Pancreas (tissue), 10 donors: Measurements from ENCODE around the gene OGFOD1. TPM values are rescaled to one million over a fixed set of nuclear protein-coding genes. Genes with fewer than 3 reads are reported as not detected.
"Not testable (repeated sequence)": the region's sequence is repeated elsewhere in the genome, so short reads cannot be mapped to it uniquely, and the experiment has no call there.

Experiments used
- ATAC-seq, 4 donors: fragments of 200-7000 bp; cut with Tn5 transposase; one replicate each; pipeline versions ENCODE4 v1.8.0 to v1.9.1; 2020; ENCODE audit warnings: mild to moderate bottlenecking in 4 of 4, moderate library complexity in 4 of 4
- DNase-seq, 6 donors: peaks; one replicate each; pipeline ENCODE4 v3.0.0-alpha.2; 2020
- FAIRE-seq: peaks from 2 replicates; lab custom pipeline; 2012; peaks lifted over from hg19 to GRCh38; lab: Jason Lieb, UNC
- H3K27ac ChIP-seq, 4 donors: fragments of 200-600 bp; sonication (generic); 1 replicate in 3 of 4; 2 replicates in 1 of 4; pipeline versions ENCODE4 v1.5.0 to v1.8.0; 2020
- H3K27me3 ChIP-seq, 4 donors: fragments of 200-600 bp; one replicate each; pipeline ENCODE4 v1.8.0; 2021
- H3K36me3 ChIP-seq, 3 donors: fragments of 200-600 bp; sonication (generic) in 1 of 3; one replicate each; pipeline versions ENCODE4 v1.5.0 to v1.8.0; 2020 to 2021
- H3K4me1 ChIP-seq, 3 donors: fragments of 200-600 bp; one replicate each; pipeline ENCODE4 v1.8.0; 2021
- H3K4me3 ChIP-seq, 4 donors: fragments of 200-600 bp; sonication (generic) in 2 of 4; one replicate each; pipeline versions ENCODE4 v1.5.0 to v1.8.0; 2020 to 2021
- H3K9me3 ChIP-seq, 4 donors: fragments of 200-600 bp; one replicate each; pipeline ENCODE4 v1.8.0; 2021
- CTCF ChIP-seq, 4 donors: fragments of 200-600 bp; sonication (generic) in 3 of 4; IDR thresholded peaks; one replicate each; pipeline versions ENCODE4 v1.5.0 to v1.8.0; 2021; ENCODE audit warnings: antibody characterized with exemption in 4 of 4
- WGBS, 2 donors: extraction: QIAGEN DNeasy Blood & Tissue Kit; methylation state at CpG; one replicate each; pipeline ENCODE4 v1.1.7; 2013; 5-methylcytosine and 5-hydroxymethylcytosine counted together
- intact Hi-C, 3 donors: fragments of 100-400 bp; cut with DNase I; formaldehyde crosslinking; loops; one replicate each; pipeline versions ENCODE4 v1.11.1 to v1.14.2; 2022
- polyA plus RNA-seq, 2 donors: library from polyadenylated mRNA; stranded (reverse); fragments of 200-250 nt; gene quantifications; one replicate each; pipeline ENCODE4 v1.2.3, GENCODE V29; 2013
- total RNA-seq, 6 donors: library from RNA; stranded (reverse); fragmentation: NEBNext Ultra II Directional in 4 of 6; extraction: Animal tissue kit (Norgen Biotek cat#: 25700) in 4 of 6; gene quantifications; one replicate each; pipeline versions ENCODE4 v1.2.1 to v1.2.4, GENCODE V29; 2021 to 2023
- donor health status: healthy with polysubstance abuse.
- donor health status: DM: no; HTN: no; CAD: no; lungs with moderate emphysema.
- donor health status: DM: no; HTN: no; CAD: no.
- donor health status: control.
- donor health status: control.
- donor health status: Bipolar disorder and iron deficiency.
- donor health status: DM: yes; HTN: yes; CAD: no.
- donor health status: DM: no; HTN: no; CAD: no.
- donor health status: DM: no; HTN: no; CAD: no.
- donor health status: DM: yes; HTN: yes; CAD: no.

Gene OGFOD1
- total and polyA plus RNA-seq, 8 donors: 3.2 to 14.0 (median 8.7) TPM

- no peak for DNase-seq
- Histone ChIP-seq H3K4me1 (no peaks in the 10 kb centered on the region), H3K4me3 (no peak overlapping the region), H3K27me3 (no peaks in the 10 kb centered on the region), H3K36me3 (peaks cover 0 to 10% (median 0%) of the 10 kb centered on the region in 3 donors), H3K27ac (no peak overlapping the region), H3K9me3 (no peaks in the 10 kb centered on the region)
- TF ChIP-seq CTCF (IDR thresholded peaks at IDR 0.05): no peak
- intact Hi-C loops: no loop called here
- FAIRE-seq: no peak
- ATAC-seq: no peak
These were observed 32.0 kb downstream of the OGFOD1 start for GRCh38 chr16:56483394-56483793.

- Histone ChIP-seq H3K9me3 (no peaks in the 10 kb centered on the region), H3K27ac (no peak overlapping the region), H3K27me3 (no peaks in the 10 kb centered on the region), H3K36me3 (peaks cover 0 to 10% (median 0%) of the 10 kb centered on the region in 3 donors), H3K4me1 (no peaks in the 10 kb centered on the region), H3K4me3 (no peak overlapping the region)
- ATAC-seq: no peak
- no peak for DNase-seq
- intact Hi-C loops: no loop called here
- FAIRE-seq: no peak
- no peak for TF ChIP-seq CTCF (IDR thresholded peaks at IDR 0.05)
- WGBS, 2 donors: 78 to 83% methylated on average over 5 of the region's 5 CpGs
These were observed 36.7 kb downstream of the OGFOD1 start for GRCh38 chr16:56488035-56488434.

- H3K36me3 ChIP-seq: peaks cover 0 to 10% (median 0%) of the 10 kb centered on the region in 3 donors
- H3K4me3 ChIP-seq, DNase-seq, ATAC-seq, H3K27me3 ChIP-seq, FAIRE-seq, H3K27ac ChIP-seq, intact Hi-C loops, H3K9me3 ChIP-seq, H3K4me1 ChIP-seq: not testable (repeated sequence)
- WGBS, 2 donors: 91 to 96% methylated on average over 1 of the region's 1 CpG
These were observed 37.5 kb downstream of the OGFOD1 start for GRCh38 chr16:56488868-56489267.

GRCh38 chr16:56491657-56492261 is 40.4 kb downstream of the OGFOD1 start:
- 96 to 97% methylated on average over 4 of the region's 4 CpGs for WGBS, 2 donors
- DNase-seq (no peak), FAIRE-seq (no peak)

GRCh38 chr16:56493126-56493525 is 41.8 kb downstream of the OGFOD1 start:
- FAIRE-seq (no peak), ATAC-seq (no peak), DNase-seq (no peak)
- Histone ChIP-seq H3K27me3 (no peaks in the 10 kb centered on the region), H3K27ac (no peak overlapping the region), H3K4me3 (no peak overlapping the region), H3K4me1 (no peaks in the 10 kb centered on the region), H3K9me3 (no peaks in the 10 kb centered on the region), H3K36me3 (peaks cover 0 to 9% (median 0%) of the 10 kb centered on the region in 3 donors)
- 78 to 88% methylated on average over 2 of the region's 2 CpGs for WGBS, 2 donors
- TF ChIP-seq CTCF (IDR thresholded peaks at IDR 0.05): no peak
- intact Hi-C loops: no loop called here

More at GRCh38 chr16:56491657-56492261, 40.4 kb downstream of the OGFOD1 start:
- no peaks in the 10 kb centered on the region for H3K9me3 ChIP-seq
- no peak overlapping the region for H3K4me3 ChIP-seq
- H3K36me3 ChIP-seq: peaks cover 0 to 3% (median 0%) of the 10 kb centered on the region in 3 donors
- H3K27me3 ChIP-seq: no peaks in the 10 kb centered on the region
- no peak for ATAC-seq
- H3K4me1 ChIP-seq: no peaks in the 10 kb centered on the region
- no peak overlapping the region for H3K27ac ChIP-seq
- intact Hi-C loops: no loop called here
- no peak for TF ChIP-seq CTCF (IDR thresholded peaks at IDR 0.05)
